GM12891 (cell line): Measurements from ENCODE around the gene SPATA32.

ENCODE experiments used
- POLR2A ChIP-seq: IDR thresholded peaks from 2 replicates; pipeline ENCODE4 v1.6.1; 2011; ENCODE audit warnings: low read depth, low read length, control low read depth
- POLR2AphosphoS5 ChIP-seq: IDR thresholded peaks from 2 replicates; pipeline ENCODE4 v1.6.1; 2011; ENCODE audit warnings: low read depth, low read length, control low read depth

- peak; percentile 69 for TF ChIP-seq POLR2A
- no peak for TF ChIP-seq POLR2AphosphoS5
Observed at GRCh38 chr17:45228763-45229539, 32.9 kb downstream of the SPATA32 start.
